GM12878 (cell line): ENCODE results near the gene SLC13A2.

Source experiments
- IRF3 ChIP-seq: fragments of 450-650 bp; IDR thresholded peaks from 2 replicates; pipeline ENCODE4 v1.6.1; 2014; ENCODE audit warnings: mild to moderate bottlenecking
- ZNF274 ChIP-seq: IDR thresholded peaks from one replicate; pipeline ENCODE4 v1.8.0; 2011; ENCODE audit not compliant: insufficient read length, insufficient read depth

GRCh38 chr17:28503420-28503819, 30.0 kb downstream of the SLC13A2 start:
- TF ChIP-seq IRF3 (no peak), ZNF274 (no peak)
